ENCODE data around the gene BBS2. TPM values are rescaled to one million over a fixed set of nuclear protein-coding genes. Genes with fewer than 3 reads are reported as not detected.

The BBS2 gene
- total RNA-seq, 4 donors from 2014 or later, result 79.8 to 144 (median 120) TPM

GRCh38 chr16:56460101-56460500, 59.7 kb downstream of the BBS2 start:
- no peak for DNase-seq (ENCODE audit: low spot score in 2 of 2)
- Histone ChIP-seq H3K4me3 (no peak overlapping the region), H3K4me1 (peaks cover 0 to 7% (median 0%) of the 10 kb centered on the region in 4 donors), H3K27me3 (no peaks in the 10 kb centered on the region), H3K27ac (peak overlapping the region in 2 of 4 donors; percentile 20 to 60), H3K36me3 (peaks cover 0 to 73% (median 0%) of the 10 kb centered on the region in 3 donors), H3K9me3 (no peaks in the 10 kb centered on the region)
- WGBS, 2 donors, result 24 to 30% methylated on average over 2 of the region's 2 CpGs
- TF ChIP-seq EP300 (IDR thresholded peaks at IDR 0.05), result no peak
- no peak for TF ChIP-seq POLR2A (IDR thresholded peaks at IDR 0.05)
- TF ChIP-seq CTCF (IDR thresholded peaks at IDR 0.05), result no peak

- no peaks in the 10 kb centered on the region for H3K27me3 ChIP-seq
- no peaks in the 10 kb centered on the region for H3K9me3 ChIP-seq
- TF ChIP-seq POLR2A (IDR thresholded peaks at IDR 0.05), result no peak
- TF ChIP-seq EP300 (IDR thresholded peaks at IDR 0.05), result no peak
- no peak for TF ChIP-seq CTCF (IDR thresholded peaks at IDR 0.05)
- H3K36me3 ChIP-seq, result peaks cover 0 to 69% (median 0%) of the 10 kb centered on the region in 3 donors
- H3K27ac ChIP-seq, result no peak overlapping the region
- no peak for DNase-seq (ENCODE audit: low spot score in 2 of 2)
- H3K4me3 ChIP-seq, result no peak overlapping the region
- 90 to 91% methylated on average over 6 of the region's 6 CpGs for WGBS, 2 donors
- H3K4me1 ChIP-seq, result peaks cover 0 to 13% (median 1%) of the 10 kb centered on the region in 4 donors
These were observed 61.8 kb downstream of the BBS2 start for GRCh38 chr16:56457927-56458470.

GRCh38 chr16:56451753-56452689, 67.8 kb downstream of the BBS2 start:
- Histone ChIP-seq H3K4me3 (peak overlapping the region; percentile 76 to 91 (median 86)), H3K27me3 (no peaks in the 10 kb centered on the region), H3K9me3 (no peaks in the 10 kb centered on the region), H3K4me1 (peaks cover 7 to 52% (median 29%) of the 10 kb centered on the region in 4 donors), H3K36me3 (peaks cover 0 to 40% (median 0%) of the 10 kb centered on the region in 3 donors), H3K27ac (peak overlapping the region; percentile 63 to 83 (median 73))
- TF ChIP-seq EP300 (IDR thresholded peaks at IDR 0.05) (no peak), POLR2A (IDR thresholded peaks at IDR 0.05) (no peak), CTCF (IDR thresholded peaks at IDR 0.05) (no peak)
- DNase-seq (ENCODE audit: low spot score in 2 of 2), result no peak
- 7% methylated on average over 30 to 31 of the region's 31 CpGs for WGBS, 2 donors

GRCh38 chr16:56450986-56451752, 68.7 kb downstream of the BBS2 start, which contains the start of the genes NUDT21 and OGFOD1:
Gene NUDT21 (minus strand): TSS chr16:56451332. CDS start chr16:56451202, 130 bp downstream.
Gene OGFOD1 (plus strand): TSS chr16:56451554. CDS start chr16:56451613, 59 bp downstream.
- Histone ChIP-seq H3K27ac (peak within 1 kb of the TSS; percentile 63 to 83 (median 81)), H3K4me1 (peaks cover 7 to 52% (median 29%) of the 10 kb centered on the region in 4 donors), H3K36me3 (peaks cover 0 to 38% (median 0%) of the 10 kb centered on the region in 3 donors), H3K9me3 (no peaks in the 10 kb centered on the region), H3K4me3 (peak within 1 kb of the TSS; percentile 76 to 93 (median 90)), H3K27me3 (no peaks in the 10 kb centered on the region)
- WGBS, 2 donors, result 0 to 1% methylated on average over 26 to 46 of the region's 56 CpGs
- peak; percentile 42 to 70 for TF ChIP-seq POLR2A (IDR thresholded peaks at IDR 0.05)
- TF ChIP-seq CTCF (IDR thresholded peaks at IDR 0.05), result no peak
- peak; percentile 36 to 83 for TF ChIP-seq EP300 (IDR thresholded peaks at IDR 0.05)
- peak; percentile 83 to 93 for DNase-seq (ENCODE audit: low spot score in 2 of 2)

All from tibial nerve (tissue), 4 donors.